HG03354 (cell line): ENCODE measurements around the gene POLR2C.
"Not testable (repeated sequence)": the region's sequence is repeated elsewhere in the genome, so short reads cannot be mapped to it uniquely, and the experiment has no call there.

Experiments used
- ATAC-seq: cut with Tn5 transposase; IDR thresholded peaks from one replicate; pipeline ENCODE4 v1.9.1; 2021; ENCODE audit warnings: mild to moderate bottlenecking; ENCODE audit not compliant: unreplicated experiment, poor library complexity, severe bottlenecking

The POLR2C gene

GRCh38 chr16:57462209-57462977 is at the start of gene POLR2C:
Gene POLR2C, plus strand, starts transcription at chr16:57462679. Its CDS starts 46 bp downstream, at chr16:57462725.
- ATAC-seq, result peak; percentile 89

GRCh38 chr16:57413301-57413730 is 49.2 kb upstream of the POLR2C start:
- ATAC-seq, result peak; percentile 86

- ATAC-seq, result peak; percentile 8
Measured at GRCh38 chr16:57413733-57414132, 48.7 kb upstream of the POLR2C start.

- ATAC-seq, result no peak
Measured at GRCh38 chr16:57416084-57416483, 46.4 kb upstream of the POLR2C start.

GRCh38 chr16:57419506-57419905 is 43.0 kb upstream of the POLR2C start:
- no peak for ATAC-seq

GRCh38 chr16:57422026-57422944 is 40.2 kb upstream of the POLR2C start:
- ATAC-seq, result no peak

GRCh38 chr16:57423152-57423551 is 39.3 kb upstream of the POLR2C start:
- ATAC-seq, result no peak

- no peak for ATAC-seq
Measured at GRCh38 chr16:57424583-57424982, 37.9 kb upstream of the POLR2C start.

GRCh38 chr16:57426356-57426755 is 36.1 kb upstream of the POLR2C start:
- ATAC-seq, result no peak

- no peak for ATAC-seq
Measured at GRCh38 chr16:57427307-57427706, 35.2 kb upstream of the POLR2C start.

- no peak for ATAC-seq
Measured at GRCh38 chr16:57427824-57428223, 34.7 kb upstream of the POLR2C start.

GRCh38 chr16:57430955-57431354 is 31.5 kb upstream of the POLR2C start:
- ATAC-seq, result no peak

GRCh38 chr16:57432505-57432904 is 30.0 kb upstream of the POLR2C start:
- ATAC-seq, result no peak

GRCh38 chr16:57432989-57433388 is 29.5 kb upstream of the POLR2C start:
- ATAC-seq, result no peak

- no peak for ATAC-seq
Measured at GRCh38 chr16:57434003-57434402, 28.5 kb upstream of the POLR2C start.

- ATAC-seq, result no peak
Measured at GRCh38 chr16:57435838-57436237, 26.6 kb upstream of the POLR2C start.

GRCh38 chr16:57439947-57440346 is 22.5 kb upstream of the POLR2C start:
- not testable (repeated sequence) for ATAC-seq

GRCh38 chr16:57440551-57440950 is 21.9 kb upstream of the POLR2C start:
- not testable (repeated sequence) for ATAC-seq

- ATAC-seq, result no peak
Measured at GRCh38 chr16:57444711-57445110, 17.8 kb upstream of the POLR2C start.

- ATAC-seq, result no peak
Measured at GRCh38 chr16:57445510-57445909, 17.0 kb upstream of the POLR2C start.
